Spleen (tissue), 7 donors: ENCODE data around the gene MYCN.
"Not testable (repeated sequence)": the region's sequence is repeated elsewhere in the genome, so short reads cannot be mapped to it uniquely, and the experiment has no call there.

Experiments used
- CTCF ChIP-seq, 11 experiments: fragments of 200-600 bp in 7 of 11; fragments of 450-650 bp in 4 of 11; sonication (generic) in 4 of 11; IDR thresholded peaks in 8 of 11; conservative IDR thresholded peaks in 3 of 11; 1 replicate in 7 of 11; 2 replicates in 4 of 11; pipeline versions ENCODE4 v1.4.0 to v1.8.0; 2016 to 2021; ENCODE audit warnings: antibody characterized with exemption in 11 of 11, inconsistent platforms in 4 of 11, mild to moderate bottlenecking in 1 of 11
- POLR2A ChIP-seq, 3 donors: fragments of 450-650 bp; IDR thresholded peaks; one replicate each; pipeline ENCODE4 v1.5.1; 2017; ENCODE audit warnings: antibody characterized with exemption in 3 of 3, mild to moderate bottlenecking in 1 of 3
- donor health status: DM: no; HTN: no; CAD: no; lungs with moderate emphysema.
- donor health status: DM: no; HTN: no; CAD: no.
- donor health status: DM: no; HTN: no; CAD: no.

- not testable (repeated sequence) for TF ChIP-seq CTCF (IDR thresholded peaks at IDR 0.05 in 8 of 11, conservative IDR thresholded peaks at IDR 0.05 in 3 of 11); POLR2A (IDR thresholded peaks at IDR 0.05)
These were observed 11.3 kb upstream of the MYCN start for GRCh38 chr2:15929008-15929407.
